Spleen (tissue), 11 donors: ENCODE results near the gene C1QTNF8. TPM values are rescaled to one million over a fixed set of nuclear protein-coding genes. Genes with fewer than 3 reads are reported as not detected.

Experiments
- DNase-seq: peaks from one replicate; pipeline ENCODE4 v3.0.0-alpha.2; 2020
- H3K27ac ChIP-seq, 8 donors: fragments of 200-600 bp; sonication (generic) in 7 of 8; 1 replicate in 4 of 8; 2 replicates in 4 of 8; pipeline versions ENCODE4 v1.5.0 to v1.8.0; 2016 to 2021; ENCODE audit warnings: inconsistent platforms in 4 of 8, mild to moderate bottlenecking in 4 of 8, moderate library complexity in 1 of 8
- H3K27me3 ChIP-seq, 7 donors: fragments of 200-600 bp; sonication (generic) in 6 of 7; replicated peaks in 1 of 7; 1 replicate in 4 of 7; 2 replicates in 3 of 7; pipeline versions ENCODE4 v1.5.0 to v1.8.0; 2016 to 2021; ENCODE audit warnings: inconsistent platforms in 3 of 7, mild to moderate bottlenecking in 1 of 7
- H3K36me3 ChIP-seq, 6 donors: fragments of 200-600 bp; sonication (generic) in 5 of 6; 1 replicate in 4 of 6; 2 replicates in 2 of 6; pipeline versions ENCODE4 v1.5.0 to v1.8.0; 2016 to 2021; ENCODE audit warnings: inconsistent platforms in 2 of 6
- H3K4me1 ChIP-seq, 6 donors: fragments of 200-600 bp; sonication (generic) in 5 of 6; 1 replicate in 3 of 6; 2 replicates in 3 of 6; pipeline versions ENCODE4 v1.5.0 to v1.8.0; 2016 to 2021; ENCODE audit warnings: inconsistent platforms in 3 of 6
- H3K4me3 ChIP-seq, 8 donors: fragments of 200-600 bp; sonication (generic) in 7 of 8; 1 replicate in 4 of 8; 2 replicates in 4 of 8; pipeline versions ENCODE4 v1.5.0 to v1.8.0; 2016 to 2021; ENCODE audit warnings: inconsistent platforms in 4 of 8, mild to moderate bottlenecking in 4 of 8, moderate library complexity in 2 of 8
- H3K9me3 ChIP-seq, 8 donors: fragments of 200-600 bp; sonication (generic) in 7 of 8; 1 replicate in 4 of 8; 2 replicates in 4 of 8; pipeline versions ENCODE4 v1.5.0 to v1.8.0; 2016 to 2021; ENCODE audit warnings: inconsistent platforms in 4 of 8
- CTCF ChIP-seq, 11 experiments: fragments of 200-600 bp in 7 of 11; fragments of 450-650 bp in 4 of 11; sonication (generic) in 4 of 11; IDR thresholded peaks in 8 of 11; conservative IDR thresholded peaks in 3 of 11; 1 replicate in 7 of 11; 2 replicates in 4 of 11; pipeline versions ENCODE4 v1.4.0 to v1.8.0; 2016 to 2021; ENCODE audit warnings: antibody characterized with exemption in 11 of 11, inconsistent platforms in 4 of 11, mild to moderate bottlenecking in 1 of 11
- POLR2A ChIP-seq, 3 donors: fragments of 450-650 bp; IDR thresholded peaks; one replicate each; pipeline ENCODE4 v1.5.1; 2017; ENCODE audit warnings: antibody characterized with exemption in 3 of 3, mild to moderate bottlenecking in 1 of 3
- POLR2AphosphoS5 ChIP-seq, 3 donors: sonication (generic); formaldehyde crosslinking; IDR thresholded peaks; one replicate each; pipeline ENCODE4 v1.5.1; 2017; ENCODE audit warnings: antibody characterized with exemption in 3 of 3
- WGBS, 5 donors: extraction: QIAGEN DNeasy Blood & Tissue Kit in 3 of 5; methylation state at CpG; one replicate each; pipeline versions ENCODE4 v1.1.5 to v1.1.7; 2013 to 2018; 5-methylcytosine and 5-hydroxymethylcytosine counted together
- intact Hi-C: fragments of 100-400 bp; cut with DNase I; formaldehyde crosslinking; loops from one replicate; pipeline ENCODE4 v1.15.0; 2023; ENCODE audit warnings: low total_unique reads
- polyA plus RNA-seq, 3 donors: library from polyadenylated mRNA; stranded (reverse); fragments of 200-250 nt; gene quantifications; one replicate each; pipeline ENCODE4 v1.2.1, GENCODE V29; 2013
- total RNA-seq, 7 donors: library from RNA; depleted of rRNA in 3 of 7; stranded (reverse); fragments of >200 nt in 3 of 7; fragmentation: NEBNext Ultra II Directional in 4 of 7; extraction: Animal tissue kit (Norgen Biotek cat#: 25700) in 4 of 7; gene quantifications; one replicate each; pipeline versions ENCODE4 v1.1.0 to v1.2.1, GENCODE V29; 2016 to 2021
- donor health status: healthy with polysubstance abuse.
- donor health status: DM: no; HTN: no; CAD: no; lungs with moderate emphysema.
- donor health status: DM: no; HTN: no; CAD: no.
- donor health status: Bipolar disorder and iron deficiency.
- donor health status: healthy.
- donor health status: DM: no; HTN: no; CAD: no.
- donor health status: DM: yes; HTN: yes; CAD: no.

The C1QTNF8 gene
- total and polyA plus RNA-seq, 10 donors = not detected

- 10 to 19% (median 16%) methylated on average over 12 to 30 of the region's 30 CpGs for WGBS, 5 donors
- TF ChIP-seq CTCF (IDR thresholded peaks at IDR 0.05 in 8 of 11, conservative IDR thresholded peaks at IDR 0.05 in 3 of 11) (no peak), POLR2AphosphoS5 (IDR thresholded peaks at IDR 0.05) (no peak), POLR2A (IDR thresholded peaks at IDR 0.05) (no peak)
- Histone ChIP-seq H3K4me3 (no peak overlapping the region), H3K4me1 (no peaks in the 10 kb centered on the region), H3K9me3 (no peaks in the 10 kb centered on the region), H3K27me3 (peaks cover 0 to 95% (median 68%) of the 10 kb centered on the region in 7 donors), H3K27ac (no peak overlapping the region), H3K36me3 (no peaks in the 10 kb centered on the region)
- intact Hi-C loops = no loop called here
- no peak for DNase-seq
Measured at GRCh38 chr16:1071561-1072225, 24.4 kb downstream of the C1QTNF8 start.

- no peak for DNase-seq
- Histone ChIP-seq H3K27ac (no peak overlapping the region), H3K9me3 (no peaks in the 10 kb centered on the region), H3K4me3 (no peak overlapping the region), H3K36me3 (no peaks in the 10 kb centered on the region), H3K27me3 (peaks cover 0 to 97% (median 75%) of the 10 kb centered on the region in 7 donors), H3K4me1 (no peaks in the 10 kb centered on the region)
- WGBS, 5 donors = 35 to 59% (median 43%) methylated on average over 8 to 16 of the region's 16 CpGs
- TF ChIP-seq POLR2A (IDR thresholded peaks at IDR 0.05) (no peak), POLR2AphosphoS5 (IDR thresholded peaks at IDR 0.05) (no peak), CTCF (IDR thresholded peaks at IDR 0.05 in 8 of 11, conservative IDR thresholded peaks at IDR 0.05 in 3 of 11) (no peak)
- intact Hi-C loops = no loop called here
Measured at GRCh38 chr16:1070864-1071408, 25.1 kb downstream of the C1QTNF8 start.

DNA sequence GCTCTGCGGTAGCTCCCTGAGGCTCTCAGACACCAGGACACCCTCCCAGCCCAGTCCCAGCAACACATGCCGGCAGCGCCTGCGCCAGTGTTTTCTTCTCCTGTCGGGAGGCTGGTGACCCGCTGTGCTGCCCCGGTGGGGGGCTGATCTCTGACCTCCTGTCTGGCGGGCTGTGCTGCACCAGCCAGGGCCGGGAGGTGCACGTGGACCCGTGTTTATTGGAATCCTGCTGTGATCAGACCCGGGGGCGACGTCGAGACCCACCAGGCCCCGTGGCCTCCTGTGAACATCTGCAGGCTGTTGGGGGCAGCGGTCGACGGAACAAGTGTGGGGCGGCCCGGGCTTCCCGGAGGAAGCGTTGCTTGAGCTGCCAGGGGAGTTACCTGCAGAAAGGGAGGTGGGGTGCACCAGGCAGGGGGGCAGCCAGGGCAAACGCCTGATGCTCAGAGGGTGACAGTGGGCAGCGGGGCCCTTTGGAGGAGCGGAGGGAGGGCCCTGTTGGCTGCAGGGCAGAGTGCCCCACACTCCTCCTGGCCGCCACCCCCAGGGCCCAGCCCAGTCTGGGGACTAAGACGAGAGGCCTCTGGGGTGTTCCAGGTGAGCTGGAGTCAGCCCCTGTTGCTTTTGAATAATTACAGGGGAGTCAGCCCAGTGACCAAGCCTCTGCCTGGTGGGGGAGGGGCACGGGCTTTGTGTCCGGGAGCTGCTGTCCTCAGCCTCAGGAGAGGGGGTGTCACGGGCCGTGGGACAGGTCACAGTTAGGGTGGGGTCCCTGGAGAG, 25.8 kb downstream of the C1QTNF8 start:
- intact Hi-C loops = no loop called here
- DNase-seq = no peak

More for the DNA sequence above, 25.8 kb downstream of the C1QTNF8 start:
- Histone ChIP-seq H3K36me3 (no peaks in the 10 kb centered on the region), H3K9me3 (no peaks in the 10 kb centered on the region), H3K4me3 (no peak overlapping the region), H3K27ac (no peak overlapping the region), H3K4me1 (no peaks in the 10 kb centered on the region), H3K27me3 (peaks cover 0 to 100% (median 82%) of the 10 kb centered on the region in 7 donors)
- TF ChIP-seq POLR2A (IDR thresholded peaks at IDR 0.05) (no peak), CTCF (IDR thresholded peaks at IDR 0.05 in 8 of 11, conservative IDR thresholded peaks at IDR 0.05 in 3 of 11) (no peak), POLR2AphosphoS5 (IDR thresholded peaks at IDR 0.05) (no peak)
- WGBS, 5 donors = 16 to 41% (median 23%) methylated on average over 6 to 32 of the region's 32 CpGs
